ENCODE data around the gene EDEM1.

EDEM1 gene

GRCh38 chr3:5201536-5201935 lies 14.0 kb downstream of the EDEM1 start:
- DNase-seq, result no peak

- no peak for DNase-seq
These were observed 14.7 kb downstream of the EDEM1 start for GRCh38 chr3:5202222-5202621.

- DNase-seq, result no peak
These were observed 17.8 kb downstream of the EDEM1 start for GRCh38 chr3:5205165-5205941.

- no peak for DNase-seq
These were observed 23.4 kb downstream of the EDEM1 start for GRCh38 chr3:5210926-5211325.

GRCh38 chr3:5212628-5213573 lies 25.4 kb downstream of the EDEM1 start:
- DNase-seq, result no peak

GRCh38 chr3:5213574-5213966 lies 26.1 kb downstream of the EDEM1 start:
- no peak for DNase-seq

- no peak for DNase-seq
These were observed 26.8 kb downstream of the EDEM1 start for GRCh38 chr3:5214352-5214751.

GRCh38 chr3:5217824-5218595 lies 30.5 kb downstream of the EDEM1 start:
- no peak for DNase-seq

- DNase-seq, result no peak
These were observed 31.3 kb downstream of the EDEM1 start for GRCh38 chr3:5218815-5219214.

- no peak for DNase-seq
These were observed 31.7 kb downstream of the EDEM1 start for GRCh38 chr3:5219216-5219615.

GRCh38 chr3:5220193-5220592 lies 32.7 kb downstream of the EDEM1 start:
- no peak for DNase-seq

- no peak for DNase-seq
These were observed 33.3 kb downstream of the EDEM1 start for GRCh38 chr3:5220667-5221431.

GRCh38 chr3:5221701-5222100 lies 34.2 kb downstream of the EDEM1 start:
- DNase-seq, result no peak

- DNase-seq, result no peak
These were observed 34.9 kb downstream of the EDEM1 start for GRCh38 chr3:5222283-5223005.

GRCh38 chr3:5226783-5227182 lies 39.3 kb downstream of the EDEM1 start:
- DNase-seq, result no peak

GRCh38 chr3:5227812-5228211 lies 40.3 kb downstream of the EDEM1 start:
- no peak for DNase-seq

- no peak for DNase-seq
These were observed 41.9 kb downstream of the EDEM1 start for GRCh38 chr3:5229414-5229813.

GRCh38 chr3:5231074-5231473 lies 43.6 kb downstream of the EDEM1 start:
- no peak for DNase-seq

- DNase-seq, result no peak
These were observed 44.0 kb downstream of the EDEM1 start for GRCh38 chr3:5231487-5231886.

GRCh38 chr3:5232570-5232969 lies 45.1 kb downstream of the EDEM1 start:
- DNase-seq, result no peak

GRCh38 chr3:5233026-5233425 lies 45.5 kb downstream of the EDEM1 start:
- DNase-seq, result no peak

GRCh38 chr3:5235655-5236054 lies 48.1 kb downstream of the EDEM1 start:
- DNase-seq, result no peak
